ENCODE data around the gene MBL2. TPM values are rescaled to one million over a fixed set of nuclear protein-coding genes. Genes with fewer than 3 reads are reported as not detected.

The MBL2 gene
- total and polyA plus RNA-seq, 2 experiments from 2014 or later: not detected

DNA sequence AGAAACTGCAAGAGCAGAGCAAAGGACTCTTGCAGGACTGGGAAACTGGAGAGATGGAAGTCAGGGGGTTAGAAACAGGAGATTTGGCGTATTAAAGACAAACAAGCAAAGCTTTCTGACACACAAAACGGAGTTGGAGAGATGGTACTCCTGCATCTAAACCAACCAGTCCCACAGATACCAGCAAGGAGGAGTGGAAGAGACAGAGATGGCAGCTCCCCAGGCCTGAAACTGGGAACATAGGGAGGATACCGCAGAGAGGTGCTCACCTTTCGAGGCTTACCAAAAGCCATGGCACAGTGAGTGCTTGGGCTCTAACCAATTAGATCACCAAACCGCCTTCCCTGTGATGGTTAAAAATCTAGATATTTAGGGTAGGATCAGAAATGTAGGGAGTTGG is 4.8 kb upstream of the MBL2 start:
- Histone ChIP-seq H3K27me3 (peaks cover 3% of the 10 kb centered on the region), H3K36me3 (no peaks in the 10 kb centered on the region), H3K4me3 (no peak overlapping the region), H3K27ac (no peak overlapping the region), H3K9me3 (ENCODE audit: low read depth) (no peaks in the 10 kb centered on the region), H3K4me1 (ENCODE audit: low read depth) (no peaks in the 10 kb centered on the region)
- no peak for DNase-seq (ENCODE audit: low read depth in 1 of 2, low spot score in 1 of 2)
- TF ChIP-seq, protein P1, sequence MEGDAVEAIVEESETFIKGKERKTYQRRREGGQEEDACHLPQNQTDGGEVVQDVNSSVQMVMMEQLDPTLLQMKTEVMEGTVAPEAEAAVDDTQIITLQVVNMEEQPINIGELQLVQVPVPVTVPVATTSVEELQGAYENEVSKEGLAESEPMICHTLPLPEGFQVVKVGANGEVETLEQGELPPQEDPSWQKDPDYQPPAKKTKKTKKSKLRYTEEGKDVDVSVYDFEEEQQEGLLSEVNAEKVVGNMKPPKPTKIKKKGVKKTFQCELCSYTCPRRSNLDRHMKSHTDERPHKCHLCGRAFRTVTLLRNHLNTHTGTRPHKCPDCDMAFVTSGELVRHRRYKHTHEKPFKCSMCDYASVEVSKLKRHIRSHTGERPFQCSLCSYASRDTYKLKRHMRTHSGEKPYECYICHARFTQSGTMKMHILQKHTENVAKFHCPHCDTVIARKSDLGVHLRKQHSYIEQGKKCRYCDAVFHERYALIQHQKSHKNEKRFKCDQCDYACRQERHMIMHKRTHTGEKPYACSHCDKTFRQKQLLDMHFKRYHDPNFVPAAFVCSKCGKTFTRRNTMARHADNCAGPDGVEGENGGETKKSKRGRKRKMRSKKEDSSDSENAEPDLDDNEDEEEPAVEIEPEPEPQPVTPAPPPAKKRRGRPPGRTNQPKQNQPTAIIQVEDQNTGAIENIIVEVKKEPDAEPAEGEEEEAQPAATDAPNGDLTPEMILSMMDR (IDR thresholded peaks at IDR 0.05; ENCODE audit: low read depth, low read length): no peak

DNA sequence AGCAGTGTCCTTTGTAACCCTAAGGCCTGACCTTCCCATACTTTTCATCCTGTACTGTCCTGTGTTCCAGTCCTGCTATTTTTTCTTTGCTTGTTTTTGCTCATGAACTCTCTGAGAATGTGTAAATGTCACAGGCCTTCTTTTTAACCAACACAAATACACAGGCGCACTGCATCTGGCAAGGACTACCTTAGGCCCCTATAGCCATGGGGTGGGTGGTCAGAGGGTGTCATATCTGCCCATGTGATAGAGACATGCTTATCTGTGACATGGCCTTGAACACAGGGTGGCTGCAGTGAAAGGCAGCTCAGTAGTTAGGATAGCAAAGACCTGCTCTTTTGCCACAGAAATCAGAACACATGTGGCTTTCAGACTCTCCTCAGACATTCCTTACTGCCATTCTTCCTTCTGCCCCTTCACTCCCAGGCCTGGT is 3.9 kb upstream of the MBL2 start:
- peaks cover 5% of the 10 kb centered on the region for H3K27me3 ChIP-seq
- H3K4me3 ChIP-seq: no peak overlapping the region
- H3K9me3 ChIP-seq (ENCODE audit: low read depth): no peaks in the 10 kb centered on the region
- DNase-seq (ENCODE audit: low read depth in 1 of 2, low spot score in 1 of 2): no peak
- TF ChIP-seq, protein P1 (IDR thresholded peaks at IDR 0.05; ENCODE audit: low read depth, low read length): no peak
- H3K27ac ChIP-seq: no peak overlapping the region
- H3K36me3 ChIP-seq: no peaks in the 10 kb centered on the region
- H3K4me1 ChIP-seq (ENCODE audit: low read depth): no peaks in the 10 kb centered on the region

DNA sequence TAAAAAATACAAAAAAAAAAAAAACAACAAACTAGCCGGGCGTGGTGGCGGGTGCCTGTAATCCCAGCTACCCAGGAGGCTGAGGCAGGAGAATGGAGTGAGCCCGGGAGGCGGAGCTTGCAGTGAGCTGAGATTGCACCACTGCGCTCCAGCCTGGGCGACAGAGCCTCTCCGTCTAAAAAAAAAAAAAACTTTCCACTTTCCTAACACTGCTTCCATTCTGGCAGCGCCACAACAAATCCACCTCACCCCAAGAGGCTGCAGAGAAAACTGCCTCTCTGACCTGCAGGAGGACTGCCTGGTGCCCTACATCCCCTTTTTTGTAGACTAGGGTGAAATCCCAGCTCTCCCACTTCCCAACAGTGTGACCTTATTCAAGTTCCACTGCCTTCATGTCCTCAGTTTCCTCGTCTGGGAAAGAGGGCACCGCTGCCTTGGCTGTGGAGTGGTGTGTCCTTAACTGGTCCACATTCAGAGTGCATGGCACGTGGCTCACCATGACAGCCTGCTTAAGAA is 2.6 kb upstream of the MBL2 start:
- H3K9me3 ChIP-seq (ENCODE audit: low read depth): no peaks in the 10 kb centered on the region
- H3K27ac ChIP-seq: no peak overlapping the region
- no peak for DNase-seq (ENCODE audit: low read depth in 1 of 2, low spot score in 1 of 2)
- H3K4me3 ChIP-seq: no peak overlapping the region
- H3K4me1 ChIP-seq (ENCODE audit: low read depth): no peaks in the 10 kb centered on the region
- TF ChIP-seq, protein P1 (IDR thresholded peaks at IDR 0.05; ENCODE audit: low read depth, low read length): no peak
- no peaks in the 10 kb centered on the region for H3K36me3 ChIP-seq
- H3K27me3 ChIP-seq: peaks cover 8% of the 10 kb centered on the region

DNA sequence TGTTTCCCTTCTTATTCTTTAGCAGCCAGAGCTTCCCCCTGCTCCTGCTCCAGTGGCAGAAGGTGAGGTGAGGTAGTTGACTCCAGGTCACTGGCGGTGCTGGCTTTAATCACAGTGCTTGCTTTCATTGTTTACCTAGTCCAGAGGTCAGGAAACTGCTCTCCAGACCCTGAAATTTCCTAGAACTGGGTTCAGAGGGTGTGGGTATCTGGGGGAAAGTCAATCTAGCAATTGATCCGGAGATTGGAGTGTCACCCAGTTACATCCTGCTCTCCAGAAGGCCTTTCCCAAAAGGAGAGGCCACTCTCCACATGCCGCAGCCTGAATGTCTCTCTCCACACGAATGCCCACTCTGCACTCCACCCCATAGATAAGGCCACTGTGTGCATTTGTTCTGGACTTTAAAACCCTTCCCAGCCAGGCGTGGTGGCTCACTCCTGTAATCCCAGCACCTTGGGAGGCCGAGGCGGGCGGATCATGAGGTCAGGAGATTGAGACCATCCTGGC is 2.1 kb upstream of the MBL2 start:
- peaks cover 8% of the 10 kb centered on the region for H3K27me3 ChIP-seq
- no peak overlapping the region for H3K4me3 ChIP-seq
- H3K9me3 ChIP-seq (ENCODE audit: low read depth): no peaks in the 10 kb centered on the region
- no peaks in the 10 kb centered on the region for H3K4me1 ChIP-seq (ENCODE audit: low read depth)
- TF ChIP-seq, protein P1 (IDR thresholded peaks at IDR 0.05; ENCODE audit: low read depth, low read length): no peak
- H3K36me3 ChIP-seq: no peaks in the 10 kb centered on the region
- no peak overlapping the region for H3K27ac ChIP-seq
- DNase-seq (ENCODE audit: low read depth in 1 of 2, low spot score in 1 of 2): no peak

DNA sequence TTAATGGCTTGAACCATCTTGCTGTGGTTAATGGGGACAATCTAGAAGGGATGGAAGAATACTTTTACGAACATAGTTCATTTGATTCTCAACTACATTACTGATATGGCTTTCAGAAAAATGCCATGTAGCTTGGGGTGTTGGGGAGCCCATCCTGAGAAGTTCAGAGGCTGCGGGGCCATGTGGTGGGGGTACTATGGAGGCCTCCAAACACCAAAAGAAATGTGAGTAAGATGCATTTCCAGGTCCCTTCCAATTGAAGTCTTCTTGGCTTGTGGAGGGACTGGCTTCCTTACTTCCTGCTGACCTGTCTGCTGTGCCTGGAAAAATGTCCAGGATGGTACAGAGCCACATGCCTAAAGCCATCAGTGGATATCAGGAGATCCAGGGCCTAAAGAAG is 1.6 kb upstream of the MBL2 start:
- H3K4me1 ChIP-seq (ENCODE audit: low read depth): no peaks in the 10 kb centered on the region
- peaks cover 8% of the 10 kb centered on the region for H3K27me3 ChIP-seq
- H3K4me3 ChIP-seq: no peak overlapping the region
- no peak overlapping the region for H3K27ac ChIP-seq
- TF ChIP-seq, protein P1 (IDR thresholded peaks at IDR 0.05; ENCODE audit: low read depth, low read length): no peak
- H3K36me3 ChIP-seq: no peaks in the 10 kb centered on the region
- H3K9me3 ChIP-seq (ENCODE audit: low read depth): no peaks in the 10 kb centered on the region
- DNase-seq (ENCODE audit: low read depth in 1 of 2, low spot score in 1 of 2): no peak
